ENCODE measurements around the gene ALDH18A1. TPM values are rescaled to one million over a fixed set of nuclear protein-coding genes. Genes with fewer than 3 reads are reported as not detected.

Gene ALDH18A1
- total RNA-seq, 1 experiment from 2014 or later = 166 TPM

- no peaks in the 10 kb centered on the region; the same call in 1 of the 2 replicates for H3K9me3 ChIP-seq
- peaks cover 12% of the 10 kb centered on the region for H3K4me1 Mint-ChIP-seq (ENCODE audit: low read depth, unreplicated experiment)
- H3K27ac Mint-ChIP-seq (ENCODE audit: unreplicated experiment) = no peak overlapping the region
- H3K27me3 Mint-ChIP-seq (ENCODE audit: insufficient read depth, unreplicated experiment) = no peaks in the 10 kb centered on the region
- no TSS peak for BruUV-seq (replicated peaks)
- no peak for DNase-seq
- intact Hi-C loops (cut with micrococcal nuclease; ENCODE audit: unreplicated experiment) = no loop called here
- TF ChIP-seq CTCF (IDR thresholded peaks at IDR 0.05; ENCODE audit: insufficient read depth in 1 of 2, low read depth in 1 of 2, low read length in 1 of 2, severe bottlenecking in 1 of 2, unreplicated experiment in 1 of 2) = no peak
- ChIA-PET POLR2A (no interaction called here), CTCF (interaction anchor here (1.2 to 1.4 kb wide), 2 partner anchors 34 to 40 kb away, joined by 3 to 5 read pairs; partner anchors contain the start of gene TCTN3)
- peaks cover 10% of the 10 kb centered on the region for H3K9me3 Mint-ChIP-seq (ENCODE audit: unreplicated experiment)
- peaks cover 58% of the 10 kb centered on the region for H3K36me3 Mint-ChIP-seq (ENCODE audit: insufficient read depth, unreplicated experiment)
- H3K4me1 ChIP-seq = no peaks in the 10 kb centered on the region
- no peaks in the 10 kb centered on the region for H3K27me3 ChIP-seq (replicated peaks; ENCODE audit: control insufficient read depth, insufficient read depth, low read length)
- H3K4me3 Mint-ChIP-seq (ENCODE audit: unreplicated experiment) = no peak overlapping the region
- H3K36me3 ChIP-seq (ENCODE audit: control insufficient read depth, insufficient read depth, low read length) = peaks cover 7% of the 10 kb centered on the region
- H3K4me3 ChIP-seq (ENCODE audit: low read depth, low read length) = no peak overlapping the region
Measured at GRCh38 chr10:95653895-95654294, 2.6 kb downstream of the ALDH18A1 start.

- Histone ChIP-seq H3K4me3 (ENCODE audit: low read depth, low read length) (no peak overlapping the region), H3K27me3 (replicated peaks; ENCODE audit: control insufficient read depth, insufficient read depth, low read length) (no peaks in the 10 kb centered on the region), H3K36me3 (ENCODE audit: control insufficient read depth, insufficient read depth, low read length) (peaks cover 9% of the 10 kb centered on the region), H3K4me1 (peaks cover 2% of the 10 kb centered on the region), H3K9me3 (no peaks in the 10 kb centered on the region; the same call in 1 of the 2 replicates)
- no TSS peak for BruUV-seq (replicated peaks)
- ChIA-PET POLR2A (interaction anchor here (0.6 to 0.7 kb wide), 2 partner anchors 9 to 42 kb away, joined by 3 read pairs; partner anchors contain the start of gene TCTN3), CTCF (no interaction called here)
- DNase-seq = no peak
- Mint-ChIP-seq H3K4me3 (ENCODE audit: unreplicated experiment) (no peak overlapping the region), H3K27me3 (ENCODE audit: insufficient read depth, unreplicated experiment) (no peaks in the 10 kb centered on the region), H3K27ac (ENCODE audit: unreplicated experiment) (no peak overlapping the region), H3K36me3 (ENCODE audit: insufficient read depth, unreplicated experiment) (peaks cover 66% of the 10 kb centered on the region), H3K9me3 (ENCODE audit: unreplicated experiment) (peaks cover 10% of the 10 kb centered on the region), H3K4me1 (ENCODE audit: low read depth, unreplicated experiment) (peaks cover 7% of the 10 kb centered on the region)
- intact Hi-C loops (cut with micrococcal nuclease; ENCODE audit: unreplicated experiment) = no loop called here
- no peak for TF ChIP-seq CTCF (IDR thresholded peaks at IDR 0.05; ENCODE audit: insufficient read depth in 1 of 2, low read depth in 1 of 2, low read length in 1 of 2, severe bottlenecking in 1 of 2, unreplicated experiment in 1 of 2)
Measured at GRCh38 chr10:95651346-95652060, 5.0 kb downstream of the ALDH18A1 start.

- DNase-seq = no peak
- POLR2A ChIA-PET = interaction anchor here (0.6 kb wide), 1 partner anchor 174 kb away, joined by 3 read pairs; no protein-coding TSS in a partner anchor
- Mint-ChIP-seq H3K36me3 (ENCODE audit: insufficient read depth, unreplicated experiment) (peaks cover 70% of the 10 kb centered on the region), H3K27ac (ENCODE audit: unreplicated experiment) (no peak overlapping the region), H3K9me3 (ENCODE audit: unreplicated experiment) (peaks cover 10% of the 10 kb centered on the region), H3K27me3 (ENCODE audit: insufficient read depth, unreplicated experiment) (no peaks in the 10 kb centered on the region), H3K4me1 (ENCODE audit: low read depth, unreplicated experiment) (peaks cover 12% of the 10 kb centered on the region), H3K4me3 (ENCODE audit: unreplicated experiment) (no peak overlapping the region)
- no peak for TF ChIP-seq CTCF (IDR thresholded peaks at IDR 0.05; ENCODE audit: insufficient read depth in 1 of 2, low read depth in 1 of 2, low read length in 1 of 2, severe bottlenecking in 1 of 2, unreplicated experiment in 1 of 2)
- Histone ChIP-seq H3K27me3 (replicated peaks; ENCODE audit: control insufficient read depth, insufficient read depth, low read length) (no peaks in the 10 kb centered on the region), H3K9me3 (no peaks in the 10 kb centered on the region; the same call in 1 of the 2 replicates), H3K4me1 (peaks cover 15% of the 10 kb centered on the region), H3K4me3 (ENCODE audit: low read depth, low read length) (no peak overlapping the region), H3K36me3 (ENCODE audit: control insufficient read depth, insufficient read depth, low read length) (peaks cover 11% of the 10 kb centered on the region)
- no TSS peak for BruUV-seq (replicated peaks)
- intact Hi-C loops (cut with micrococcal nuclease; ENCODE audit: unreplicated experiment) = no loop called here
- CTCF ChIA-PET = no interaction called here
Measured at GRCh38 chr10:95650232-95650631, 6.3 kb downstream of the ALDH18A1 start.
